Measurements from ENCODE around the gene NDUFS7. TPM values are rescaled to one million over a fixed set of nuclear protein-coding genes. Genes with fewer than 3 reads are reported as not detected.

The NDUFS7 gene
- total and polyA plus RNA-seq, 12 donors = 248 to 498 (median 377) TPM

- intact Hi-C loops (cut with DNase I) = no loop called here
- DNase-seq = no peak
- no peak overlapping the region for H3K4me3 ChIP-seq
- no peak for TF ChIP-seq CTCF (IDR thresholded peaks at IDR 0.05)
- H3K4me1 ChIP-seq = no peaks in the 10 kb centered on the region
- no peak for ATAC-seq
- H3K27me3 ChIP-seq = peaks cover 0 to 6% (median 0%) of the 10 kb centered on the region in 7 donors
- 49 to 54% methylated on average over 7 of the region's 7 CpGs for WGBS, 2 donors
- H3K9me3 ChIP-seq = no peaks in the 10 kb centered on the region
- H3K36me3 ChIP-seq = no peaks in the 10 kb centered on the region
- H3K27ac ChIP-seq = no peak overlapping the region
Observed at GRCh38 chr19:1343041-1343440, 40.7 kb upstream of the NDUFS7 start.

GRCh38 chr19:1349211-1349610, 34.5 kb upstream of the NDUFS7 start:
- no peak for TF ChIP-seq CTCF (IDR thresholded peaks at IDR 0.05)
- intact Hi-C loops (cut with DNase I) = no loop called here
- no peaks in the 10 kb centered on the region for H3K36me3 ChIP-seq
- ATAC-seq (no peak), DNase-seq (no peak)
- no peak overlapping the region for H3K4me3 ChIP-seq
- H3K9me3 ChIP-seq = no peaks in the 10 kb centered on the region
- H3K27me3 ChIP-seq = no peaks in the 10 kb centered on the region
- 87 to 89% methylated on average over 18 of the region's 18 CpGs for WGBS, 2 donors
- peaks cover 0 to 9% (median 5%) of the 10 kb centered on the region in 9 donors for H3K4me1 ChIP-seq
- H3K27ac ChIP-seq = no peak overlapping the region

GRCh38 chr19:1350867-1351266, 32.8 kb upstream of the NDUFS7 start:
- no peaks in the 10 kb centered on the region for H3K9me3 ChIP-seq
- H3K27ac ChIP-seq = no peak overlapping the region
- WGBS, 2 donors = 33 to 49% methylated on average over 5 of the region's 5 CpGs
- TF ChIP-seq CTCF (IDR thresholded peaks at IDR 0.05) = no peak
- ATAC-seq (no peak), DNase-seq (no peak)
- peaks cover 0 to 13% (median 10%) of the 10 kb centered on the region in 9 donors for H3K4me1 ChIP-seq
- no peak overlapping the region for H3K4me3 ChIP-seq
- intact Hi-C loops (cut with DNase I) = loop anchor here in 1 of 10 donors (10.0 kb wide), 1 partner anchor 66 kb away; the partner anchor contains the start of gene EFNA2
- no peaks in the 10 kb centered on the region for H3K36me3 ChIP-seq
- no peaks in the 10 kb centered on the region for H3K27me3 ChIP-seq

GRCh38 chr19:1351381-1351851, 32.3 kb upstream of the NDUFS7 start:
- Histone ChIP-seq H3K4me3 (no peak overlapping the region), H3K4me1 (peaks cover 0 to 18% (median 15%) of the 10 kb centered on the region in 9 donors), H3K27ac (no peak overlapping the region), H3K9me3 (no peaks in the 10 kb centered on the region), H3K27me3 (no peaks in the 10 kb centered on the region), H3K36me3 (peaks cover 0 to 1% (median 0%) of the 10 kb centered on the region in 9 donors)
- no peak for DNase-seq
- intact Hi-C loops (cut with DNase I) = loop anchor here in 1 of 10 donors (10.0 kb wide), 1 partner anchor 67 kb away; the partner anchor contains the start of gene EFNA2
- ATAC-seq = no peak
- WGBS, 2 donors = 75 to 80% methylated on average over 21 of the region's 21 CpGs
- no peak for TF ChIP-seq CTCF (IDR thresholded peaks at IDR 0.05)

Data from heart right ventricle (tissue), 16 donors.